HG03378 (cell line): Measurements from ENCODE around the gene PBRM1.

Experiments
- ATAC-seq: cut with Tn5 transposase; IDR thresholded peaks from one replicate; pipeline ENCODE4 v1.9.1; 2021; ENCODE audit warnings: mild to moderate bottlenecking, moderate library complexity; ENCODE audit not compliant: unreplicated experiment

PBRM1 gene

GRCh38 chr3:52525680-52526561 is 159.8 kb downstream of the PBRM1 start:
- no peak for ATAC-seq

- ATAC-seq: no peak
Observed at GRCh38 chr3:52524752-52525679, 160.7 kb downstream of the PBRM1 start.

DNA sequence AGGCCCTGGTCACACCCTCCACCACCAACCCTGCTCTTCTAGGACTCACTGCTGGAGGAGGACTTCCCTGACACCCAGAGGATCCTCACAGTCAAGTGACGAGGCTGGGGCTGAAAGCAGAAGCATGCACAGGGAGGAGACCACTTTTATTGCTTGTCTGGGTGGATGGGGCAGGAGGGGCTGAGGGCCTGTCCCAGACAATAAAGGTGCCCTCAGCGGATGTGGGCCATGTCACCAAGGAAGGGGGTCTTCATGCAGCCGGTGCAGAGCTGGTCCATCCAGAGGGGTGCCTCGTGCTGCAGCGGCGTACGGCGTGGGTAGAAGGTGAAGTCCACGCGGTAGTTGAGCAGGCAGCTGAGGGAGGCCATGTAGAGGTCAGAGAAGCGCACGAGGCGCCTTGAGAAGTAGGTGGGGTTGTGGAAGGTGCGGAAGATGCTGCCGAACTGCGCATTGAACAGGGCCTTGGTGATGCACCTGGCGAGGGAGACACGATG is 161.4 kb downstream of the PBRM1 start:
- no peak for ATAC-seq

GRCh38 chr3:52523386-52524257 is 162.1 kb downstream of the PBRM1 start:
- no peak for ATAC-seq

GRCh38 chr3:52522651-52523251 is 163.0 kb downstream of the PBRM1 start:
- ATAC-seq: no peak

GRCh38 chr3:52521881-52522650 is 163.6 kb downstream of the PBRM1 start:
- ATAC-seq: no peak

DNA sequence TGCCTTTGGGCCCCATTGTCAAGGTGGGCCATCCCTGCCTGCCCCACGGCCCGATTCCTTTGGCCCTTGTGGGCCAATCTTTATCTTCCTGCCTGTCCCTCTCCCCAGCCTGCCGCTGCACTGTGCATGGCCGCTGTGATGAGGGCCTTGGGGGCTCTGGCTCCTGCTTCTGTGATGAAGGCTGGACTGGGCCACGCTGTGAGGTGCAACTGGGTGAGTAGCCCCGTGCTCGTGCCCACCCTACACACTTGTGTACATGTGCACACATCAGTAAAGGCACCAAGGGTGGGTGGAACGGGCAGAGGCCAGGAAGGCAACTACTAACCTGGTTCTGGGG is 164.3 kb downstream of the PBRM1 start:
- ATAC-seq: no peak

DNA sequence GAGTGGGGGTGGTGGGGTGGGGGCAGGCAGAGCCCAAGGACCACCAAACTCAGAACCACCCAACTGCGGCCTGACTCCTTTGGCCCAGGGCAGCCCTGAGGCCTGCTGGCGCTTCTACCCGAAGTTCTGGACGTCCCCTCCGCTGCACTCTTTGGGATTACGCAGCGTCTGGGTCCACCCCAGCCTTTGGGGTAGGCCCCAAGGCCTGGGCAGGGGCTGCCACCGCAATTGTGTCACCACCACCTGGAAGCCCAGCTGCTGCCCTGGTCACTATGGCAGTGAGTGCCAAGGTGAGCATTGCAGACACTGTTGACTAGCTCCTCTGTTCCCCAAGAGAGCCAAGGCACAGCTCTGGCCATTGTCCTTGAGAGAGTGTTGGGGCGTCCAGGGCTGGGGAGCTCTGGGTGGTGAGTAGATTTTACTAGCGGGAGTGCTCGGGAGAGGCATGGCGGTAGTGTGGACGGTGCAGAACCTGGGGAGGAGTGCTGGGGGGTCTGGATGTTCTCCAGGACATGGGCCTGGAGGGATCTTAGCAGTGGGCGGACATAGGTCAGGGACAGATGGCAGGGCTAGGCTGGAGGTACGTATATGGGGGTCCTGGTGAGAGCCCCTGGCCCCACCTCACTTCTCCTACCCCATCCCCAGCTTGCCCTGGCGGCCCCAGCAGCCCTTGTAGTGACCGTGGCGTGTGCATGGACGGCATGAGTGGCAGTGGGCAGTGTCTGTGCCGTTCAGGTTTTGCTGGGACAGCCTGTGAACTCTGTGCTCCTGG is 164.8 kb downstream of the PBRM1 start:
- ATAC-seq: no peak

DNA sequence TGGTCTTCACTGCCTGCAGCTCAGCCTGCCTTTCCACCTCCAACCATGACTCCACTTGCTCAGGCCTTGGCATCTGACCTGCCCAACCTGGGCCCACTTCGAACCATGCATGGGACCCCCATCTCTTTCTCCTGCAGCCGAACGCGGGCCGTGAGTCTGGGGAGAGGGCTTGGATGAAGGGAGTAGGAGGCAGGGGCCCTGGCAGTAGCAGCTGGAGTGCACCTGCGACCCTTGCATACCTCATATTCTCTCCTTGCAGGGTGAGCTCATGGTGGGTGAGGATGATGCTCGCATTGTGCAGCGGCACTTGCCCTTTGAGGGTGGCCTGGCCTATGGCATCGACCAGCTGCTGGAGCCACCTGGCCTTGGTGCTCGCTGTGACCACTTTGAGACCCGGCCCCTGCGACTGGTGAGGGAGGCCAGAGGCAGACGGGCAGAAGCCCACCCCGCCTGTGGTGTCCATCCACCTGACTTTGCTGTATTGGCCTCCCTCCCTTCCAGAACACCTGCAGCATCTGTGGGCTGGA is 165.5 kb downstream of the PBRM1 start:
- no peak for ATAC-seq

- ATAC-seq: no peak
Observed at GRCh38 chr3:52519445-52520140, 166.1 kb downstream of the PBRM1 start.

DNA sequence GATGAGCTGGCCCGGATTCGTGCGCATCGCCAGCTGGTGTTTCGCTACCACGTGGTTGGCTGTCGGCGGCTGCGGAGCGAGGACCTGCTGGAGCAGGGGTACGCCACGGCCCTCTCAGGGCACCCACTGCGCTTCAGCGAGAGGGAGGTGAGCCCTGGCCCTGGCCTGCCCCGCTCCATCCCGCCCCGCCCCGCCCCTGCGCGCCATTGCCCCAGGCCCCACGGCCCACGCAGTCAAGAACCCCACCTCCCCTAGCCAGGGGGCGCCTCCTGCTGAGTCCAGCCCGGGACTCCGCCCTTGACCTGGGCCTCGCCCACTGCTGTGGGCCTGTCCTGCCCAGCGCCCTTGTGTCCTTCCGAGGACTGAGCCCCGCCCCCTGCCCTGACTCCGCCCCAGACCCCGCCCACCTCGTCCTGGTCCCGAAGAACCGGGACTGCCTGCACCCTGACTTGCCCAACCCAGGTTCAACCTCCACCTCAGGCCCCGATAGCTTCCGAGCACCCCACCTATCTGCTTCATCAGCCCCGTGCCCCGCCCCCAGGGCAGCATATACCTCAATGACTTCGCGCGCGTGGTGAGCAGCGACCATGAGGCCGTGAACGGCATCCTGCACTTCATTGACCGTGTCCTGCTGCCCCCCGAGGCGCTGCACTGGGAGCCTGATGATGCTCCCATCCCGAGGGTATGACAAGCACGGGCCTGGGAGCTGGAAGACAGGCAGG is 166.8 kb downstream of the PBRM1 start:
- ATAC-seq: no peak

- no peak for ATAC-seq
Observed at GRCh38 chr3:52517796-52518722, 167.7 kb downstream of the PBRM1 start.

GRCh38 chr3:52516509-52517195 is 169.1 kb downstream of the PBRM1 start:
- ATAC-seq: no peak

- no peak for ATAC-seq
Observed at GRCh38 chr3:52515192-52515591, 170.5 kb downstream of the PBRM1 start.

DNA sequence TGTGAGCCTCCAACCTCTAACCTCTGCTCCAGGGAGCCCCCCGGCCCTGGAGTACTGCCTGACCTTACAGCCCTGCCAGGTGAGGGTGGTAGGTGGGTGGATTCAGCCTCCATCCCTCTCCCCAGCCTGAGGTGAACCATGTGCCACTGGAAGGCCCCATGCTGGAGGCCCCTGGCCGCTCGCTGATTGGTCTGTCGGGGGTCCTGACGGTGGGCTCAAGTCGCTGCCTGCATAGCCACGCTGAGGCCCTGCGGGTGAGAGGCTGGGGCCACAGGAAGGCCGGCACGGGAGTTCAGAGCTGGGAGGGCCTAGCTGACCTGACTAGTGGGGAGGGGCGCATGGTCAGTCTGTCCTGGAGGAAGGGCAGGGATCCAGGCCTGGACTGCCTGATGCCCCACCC is 171.1 kb downstream of the PBRM1 start:
- no peak for ATAC-seq

DNA sequence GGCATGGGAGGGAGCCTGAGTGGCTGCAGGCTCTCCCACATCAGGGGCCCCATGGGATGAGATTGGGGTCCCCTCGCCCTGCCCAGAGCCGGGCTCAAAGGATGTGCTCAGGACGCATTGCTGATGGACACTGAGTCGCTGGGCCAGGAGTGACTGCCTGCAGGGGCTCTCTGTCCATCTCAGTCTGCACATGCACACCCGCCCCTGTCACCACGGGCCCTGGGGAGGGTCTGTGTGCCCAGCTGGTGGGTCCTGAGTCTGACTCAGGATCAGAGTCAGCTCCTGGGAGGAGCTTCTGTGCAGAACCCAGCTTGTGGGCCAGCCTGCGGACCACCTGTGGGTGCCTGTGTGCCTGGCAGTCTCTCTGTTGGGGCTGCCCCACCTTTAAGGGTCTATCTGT is 172.4 kb downstream of the PBRM1 start:
- ATAC-seq: no peak
